Raji (cell line): Measurements from ENCODE around the gene MEGF8.

Source experiments
- POLR2A ChIP-seq: IDR thresholded peaks from 2 replicates; pipeline ENCODE4 v1.6.1; 2011; ENCODE audit warnings: low read depth, low read length, control low read depth; ENCODE audit not compliant: insufficient read depth

The MEGF8 gene

GRCh38 chr19:42283188-42284065, 42.0 kb upstream of the MEGF8 start:
- peak; percentile 91 for TF ChIP-seq POLR2A

- TF ChIP-seq POLR2A = no peak
Measured at GRCh38 chr19:42284066-42284501, 41.4 kb upstream of the MEGF8 start.

DNA sequence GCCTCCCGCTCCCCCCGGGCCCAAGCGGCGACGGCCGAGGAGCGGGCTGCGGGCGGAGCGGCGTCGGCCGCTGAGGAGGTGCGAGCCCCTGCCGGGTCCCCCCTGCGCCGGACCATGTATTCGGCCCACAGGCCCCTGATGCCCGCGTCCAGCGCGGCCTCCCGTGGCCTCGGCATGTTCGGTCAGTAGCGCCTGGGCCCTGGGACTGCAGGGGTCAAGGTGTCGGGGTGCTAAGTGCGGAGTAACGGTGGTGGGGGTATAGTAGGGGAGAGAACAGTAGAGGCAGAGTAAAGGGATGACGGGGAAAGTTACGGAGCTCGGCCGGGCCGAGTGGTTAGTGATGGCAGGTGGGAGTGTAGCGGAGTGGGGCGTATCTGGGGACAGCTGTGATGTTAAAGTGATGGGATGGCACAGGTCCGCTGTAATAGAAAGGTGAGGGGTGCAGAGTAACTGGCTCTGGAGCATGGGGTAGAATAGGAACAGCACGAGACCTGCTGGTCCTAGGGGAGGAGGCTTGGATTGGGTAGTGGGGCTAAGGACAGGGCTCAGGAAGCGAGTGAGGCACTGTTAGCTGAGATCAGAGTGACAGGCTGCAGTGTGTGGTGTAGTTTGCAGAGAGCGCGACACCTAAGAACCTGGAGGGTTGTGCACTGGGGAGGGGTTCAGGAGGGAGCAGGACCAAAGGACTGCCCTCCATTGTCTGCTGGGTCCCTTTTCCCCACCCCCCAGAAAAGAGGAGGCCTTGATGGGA, 40.7 kb upstream of the MEGF8 start:
- TF ChIP-seq POLR2A = 0 out of 2 replicates have a peak, but pooled peaks have one; percentile 15

DNA sequence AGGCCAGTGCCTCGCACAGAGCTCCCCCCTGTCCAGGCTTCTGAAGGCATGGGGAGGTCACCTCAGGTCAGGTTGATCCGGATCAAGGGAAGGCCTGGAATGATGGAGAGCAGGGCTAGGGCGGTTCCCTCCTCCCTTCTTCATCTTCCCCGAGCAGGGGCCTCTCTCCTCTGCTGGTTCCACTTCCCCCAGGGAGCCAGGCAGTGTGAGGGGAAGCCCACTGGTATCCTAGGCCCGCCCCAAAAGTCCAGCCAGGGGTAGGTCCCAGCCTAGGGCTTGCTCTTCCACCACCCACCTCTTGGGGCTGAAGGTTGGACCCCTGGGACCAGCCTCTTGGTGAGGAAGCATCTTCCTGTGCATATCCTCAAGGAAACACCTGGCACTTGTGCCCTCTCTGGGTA, 39.9 kb upstream of the MEGF8 start:
- no peak for TF ChIP-seq POLR2A

GRCh38 chr19:42285988-42286348, 39.5 kb upstream of the MEGF8 start:
- TF ChIP-seq POLR2A = no peak

- no peak for TF ChIP-seq POLR2A
Measured at GRCh38 chr19:42286349-42287016, 39.0 kb upstream of the MEGF8 start.

DNA sequence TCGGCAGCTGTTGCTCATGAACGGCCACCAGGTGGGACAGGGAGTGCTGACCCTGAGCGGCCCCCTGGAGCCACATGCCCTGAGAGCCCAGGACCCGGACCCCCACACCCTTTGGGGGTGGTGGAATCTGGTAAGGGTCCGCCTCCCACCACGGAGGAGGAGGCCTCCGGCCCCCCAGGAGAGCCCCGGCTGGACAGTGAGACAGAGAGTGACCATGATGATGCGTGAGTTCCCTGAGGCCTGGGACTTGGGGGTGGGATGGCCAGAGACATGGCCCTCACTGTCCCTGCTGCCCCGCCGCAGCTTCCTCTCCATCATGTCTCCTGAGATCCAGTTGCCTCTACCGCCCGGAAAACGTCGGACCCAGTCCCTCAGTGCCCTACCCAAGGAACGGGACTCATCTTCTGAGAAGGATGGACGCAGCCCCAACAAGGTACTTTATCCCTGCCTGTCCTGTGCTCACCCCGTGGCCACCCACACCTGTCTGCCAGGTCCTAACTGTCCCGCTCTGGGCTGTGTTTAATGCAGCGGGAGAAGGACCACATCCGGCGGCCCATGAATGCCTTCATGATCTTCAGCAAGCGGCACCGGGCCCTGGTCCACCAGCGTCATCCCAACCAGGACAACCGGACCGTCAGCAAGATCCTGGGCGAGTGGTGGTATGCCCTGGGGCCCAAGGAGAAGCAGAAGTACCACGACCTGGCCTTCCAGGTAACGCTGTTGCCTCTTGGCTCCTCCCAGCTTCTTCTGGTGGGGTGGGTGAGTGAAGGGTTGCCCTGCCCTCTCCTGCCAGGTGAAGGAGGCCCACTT, 38.2 kb upstream of the MEGF8 start:
- TF ChIP-seq POLR2A = no peak

DNA sequence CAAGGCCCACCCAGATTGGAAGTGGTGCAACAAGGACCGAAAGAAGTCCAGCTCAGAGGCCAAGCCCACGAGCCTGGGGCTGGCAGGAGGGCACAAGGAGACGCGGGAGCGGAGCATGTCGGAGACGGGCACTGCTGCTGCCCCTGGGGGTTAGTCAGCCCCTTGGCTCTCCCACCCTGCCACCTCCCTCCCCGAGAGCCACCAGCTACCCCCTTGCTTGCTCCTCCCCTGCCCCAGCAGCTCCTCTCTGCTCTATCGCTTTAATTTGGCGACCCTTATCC, 37.7 kb upstream of the MEGF8 start:
- TF ChIP-seq POLR2A = no peak

GRCh38 chr19:42288387-42288786, 37.0 kb upstream of the MEGF8 start:
- TF ChIP-seq POLR2A = no peak

DNA sequence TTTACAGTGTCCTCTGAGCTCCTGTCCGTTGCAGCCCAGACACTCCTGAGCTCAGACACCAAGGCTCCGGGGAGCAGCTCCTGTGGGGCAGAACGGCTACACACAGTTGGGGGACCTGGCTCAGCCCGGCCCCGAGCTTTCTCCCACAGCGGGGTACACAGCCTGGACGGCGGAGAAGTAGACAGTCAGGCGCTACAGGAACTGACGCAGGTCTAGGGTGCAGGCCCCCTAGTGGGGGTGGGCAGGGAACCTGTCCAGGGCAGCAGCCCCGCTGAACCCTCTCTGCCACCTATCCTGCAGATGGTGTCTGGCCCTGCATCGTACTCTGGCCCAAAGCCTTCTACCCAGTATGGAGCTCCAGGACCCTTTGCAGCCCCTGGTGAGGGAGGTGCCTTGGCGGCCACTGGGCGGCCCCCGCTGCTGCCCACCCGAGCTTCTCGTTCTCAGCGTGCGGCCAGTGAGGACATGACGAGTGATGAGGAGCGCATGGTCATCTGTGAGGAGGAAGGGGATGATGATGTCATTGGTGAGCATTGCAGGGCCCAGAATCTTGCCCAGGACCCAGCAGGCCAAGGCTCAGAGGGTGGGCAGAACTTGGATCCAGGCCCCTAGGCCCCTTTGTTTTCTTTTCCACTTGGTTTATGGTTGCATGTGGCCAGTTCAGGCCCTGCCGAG, 36.4 kb upstream of the MEGF8 start:
- no peak for TF ChIP-seq POLR2A

GRCh38 chr19:42289556-42290041, 35.8 kb upstream of the MEGF8 start:
- no peak for TF ChIP-seq POLR2A

GRCh38 chr19:42290136-42290522, 35.3 kb upstream of the MEGF8 start:
- TF ChIP-seq POLR2A = no peak

DNA sequence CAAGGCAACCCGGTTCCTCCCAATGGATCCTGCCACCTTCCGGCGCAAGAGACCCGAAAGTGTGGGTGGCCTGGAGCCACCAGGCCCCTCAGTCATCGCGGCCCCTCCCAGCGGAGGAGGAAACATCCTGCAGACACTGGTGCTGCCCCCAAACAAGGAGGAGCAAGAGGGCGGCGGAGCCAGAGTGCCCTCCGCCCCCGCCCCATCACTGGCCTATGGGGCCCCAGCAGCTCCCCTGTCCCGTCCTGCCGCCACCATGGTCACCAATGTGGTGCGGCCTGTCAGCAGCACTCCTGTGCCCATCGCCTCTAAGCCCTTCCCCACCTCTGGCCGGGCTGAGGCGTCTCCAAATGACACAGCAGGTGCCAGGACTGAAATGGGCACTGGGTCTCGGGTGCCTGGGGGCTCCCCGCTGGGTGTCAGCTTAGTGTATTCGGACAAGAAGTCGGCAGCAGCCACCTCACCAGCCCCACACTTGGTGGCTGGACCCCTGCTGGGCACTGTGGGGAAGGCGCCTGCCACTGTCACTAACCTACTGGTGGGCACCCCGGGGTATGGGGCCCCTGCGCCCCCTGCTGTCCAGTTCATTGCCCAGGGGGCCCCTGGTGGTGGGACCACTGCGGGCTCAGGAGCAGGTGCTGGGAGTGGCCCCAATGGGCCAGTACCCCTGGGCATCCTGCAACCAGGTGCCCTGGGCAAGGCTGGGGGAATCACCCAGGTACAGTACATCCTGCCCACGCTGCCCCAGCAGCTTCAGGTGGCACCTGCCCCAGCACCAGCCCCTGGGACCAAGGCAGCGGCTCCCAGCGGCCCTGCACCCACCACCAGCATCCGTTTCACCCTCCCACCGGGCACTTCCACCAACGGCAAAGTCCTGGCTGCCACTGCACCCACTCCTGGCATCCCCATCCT, 34.7 kb upstream of the MEGF8 start:
- TF ChIP-seq POLR2A = no peak
